PC-9 (cell line): Measurements from ENCODE around the gene PAF1.

ENCODE experiments used
- EZH2 ChIP-seq: fragments of 200-600 bp; sonication (generic); IDR thresholded peaks from 2 replicates; pipeline ENCODE4 v1.8.0; 2017; ENCODE audit warnings: antibody characterized with exemption, low read depth
- TF ChIP-seq, protein P1 (sequence below): fragments of 200-600 bp; sonication (generic); conservative IDR thresholded peaks from 2 replicates; pipeline ENCODE4 v1.6.1; 2017; ENCODE audit warnings: mixed run types, antibody characterized with exemption, mild to moderate bottlenecking, moderate library complexity

DNA sequence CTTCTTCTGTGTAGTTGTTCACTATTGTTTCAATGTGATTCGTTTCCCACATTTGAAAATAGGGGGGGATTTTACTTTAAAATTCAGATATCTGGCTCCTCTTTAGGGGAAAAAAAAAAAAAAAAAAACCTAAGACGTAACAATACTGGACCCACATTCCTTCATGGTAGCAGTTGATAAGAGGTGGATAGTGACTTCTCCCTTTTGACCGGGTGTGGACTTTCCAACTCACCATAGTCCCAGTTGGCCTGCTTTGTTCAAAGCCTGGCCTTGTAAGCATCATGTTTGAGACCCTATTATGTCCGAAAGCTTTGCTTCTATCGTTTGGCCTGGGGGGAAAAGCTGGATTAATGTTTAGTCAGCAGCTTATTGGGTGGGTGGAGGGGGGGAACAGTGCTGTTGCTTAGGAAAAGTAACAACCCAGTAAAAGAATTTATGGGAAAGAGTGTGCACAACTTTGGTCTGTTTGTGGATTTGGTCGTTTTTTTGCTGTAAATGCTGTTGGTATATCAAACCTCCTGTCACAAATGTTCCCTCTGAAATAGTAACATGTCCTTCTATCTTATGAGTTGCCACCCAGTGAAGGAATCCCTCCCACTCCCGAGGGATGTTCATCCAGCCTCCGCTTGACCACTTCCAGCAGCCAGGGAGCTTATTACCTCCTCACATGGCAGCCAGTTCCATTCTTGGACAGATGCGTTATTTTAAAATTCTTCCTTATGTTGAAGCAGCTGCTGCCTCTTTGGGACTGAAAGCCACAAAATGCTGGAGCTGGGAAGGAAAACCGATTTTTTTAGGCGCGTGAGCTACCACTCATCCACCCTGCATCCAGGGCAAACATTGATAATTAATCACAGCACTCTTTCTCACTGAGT lies 38.3 kb downstream of the PAF1 start:
- TF ChIP-seq, protein P1, sequence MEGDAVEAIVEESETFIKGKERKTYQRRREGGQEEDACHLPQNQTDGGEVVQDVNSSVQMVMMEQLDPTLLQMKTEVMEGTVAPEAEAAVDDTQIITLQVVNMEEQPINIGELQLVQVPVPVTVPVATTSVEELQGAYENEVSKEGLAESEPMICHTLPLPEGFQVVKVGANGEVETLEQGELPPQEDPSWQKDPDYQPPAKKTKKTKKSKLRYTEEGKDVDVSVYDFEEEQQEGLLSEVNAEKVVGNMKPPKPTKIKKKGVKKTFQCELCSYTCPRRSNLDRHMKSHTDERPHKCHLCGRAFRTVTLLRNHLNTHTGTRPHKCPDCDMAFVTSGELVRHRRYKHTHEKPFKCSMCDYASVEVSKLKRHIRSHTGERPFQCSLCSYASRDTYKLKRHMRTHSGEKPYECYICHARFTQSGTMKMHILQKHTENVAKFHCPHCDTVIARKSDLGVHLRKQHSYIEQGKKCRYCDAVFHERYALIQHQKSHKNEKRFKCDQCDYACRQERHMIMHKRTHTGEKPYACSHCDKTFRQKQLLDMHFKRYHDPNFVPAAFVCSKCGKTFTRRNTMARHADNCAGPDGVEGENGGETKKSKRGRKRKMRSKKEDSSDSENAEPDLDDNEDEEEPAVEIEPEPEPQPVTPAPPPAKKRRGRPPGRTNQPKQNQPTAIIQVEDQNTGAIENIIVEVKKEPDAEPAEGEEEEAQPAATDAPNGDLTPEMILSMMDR: no peak
- TF ChIP-seq EZH2: no peak
